ENCODE results near the gene PCBD2. TPM values are rescaled to one million over a fixed set of nuclear protein-coding genes. Genes with fewer than 3 reads are reported as not detected.
"Not testable (repeated sequence)": the region's sequence is repeated elsewhere in the genome, so short reads cannot be mapped to it uniquely, and the experiment has no call there.

The PCBD2 gene
- 15.7 to 18.5 TPM (median 15.9 TPM) in 3 replicates for total RNA-seq

- H3K27ac Mint-ChIP-seq: peak within 1 kb of the TSS; percentile 98
- TF ChIP-seq, protein P1, sequence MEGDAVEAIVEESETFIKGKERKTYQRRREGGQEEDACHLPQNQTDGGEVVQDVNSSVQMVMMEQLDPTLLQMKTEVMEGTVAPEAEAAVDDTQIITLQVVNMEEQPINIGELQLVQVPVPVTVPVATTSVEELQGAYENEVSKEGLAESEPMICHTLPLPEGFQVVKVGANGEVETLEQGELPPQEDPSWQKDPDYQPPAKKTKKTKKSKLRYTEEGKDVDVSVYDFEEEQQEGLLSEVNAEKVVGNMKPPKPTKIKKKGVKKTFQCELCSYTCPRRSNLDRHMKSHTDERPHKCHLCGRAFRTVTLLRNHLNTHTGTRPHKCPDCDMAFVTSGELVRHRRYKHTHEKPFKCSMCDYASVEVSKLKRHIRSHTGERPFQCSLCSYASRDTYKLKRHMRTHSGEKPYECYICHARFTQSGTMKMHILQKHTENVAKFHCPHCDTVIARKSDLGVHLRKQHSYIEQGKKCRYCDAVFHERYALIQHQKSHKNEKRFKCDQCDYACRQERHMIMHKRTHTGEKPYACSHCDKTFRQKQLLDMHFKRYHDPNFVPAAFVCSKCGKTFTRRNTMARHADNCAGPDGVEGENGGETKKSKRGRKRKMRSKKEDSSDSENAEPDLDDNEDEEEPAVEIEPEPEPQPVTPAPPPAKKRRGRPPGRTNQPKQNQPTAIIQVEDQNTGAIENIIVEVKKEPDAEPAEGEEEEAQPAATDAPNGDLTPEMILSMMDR (IDR thresholded peaks at IDR 0.05; ENCODE audit: unreplicated experiment): peak; percentile 74
- H3K4me1 Mint-ChIP-seq: peaks cover 18% of the 10 kb centered on the region
- no peaks in the 10 kb centered on the region for H3K9me3 Mint-ChIP-seq
- peaks cover 10% of the 10 kb centered on the region for H3K36me3 Mint-ChIP-seq
- peak within 1 kb of the TSS; percentile 93 for H3K4me3 Mint-ChIP-seq
- H3K27me3 Mint-ChIP-seq (ENCODE audit: low read depth): no peaks in the 10 kb centered on the region
- peak; percentile 78 to 90 for DNase-seq (ENCODE audit: low spot score in 2 of 2, unreplicated experiment in 2 of 2)
These were observed at the start of gene PCBD2 for GRCh38 chr5:134904610-134905245. Gene PCBD2, plus strand, starts transcription at chr5:134905131. Its CDS starts 9 bp downstream, at chr5:134905140.

GRCh38 chr5:134856465-134856864 lies 48.5 kb upstream of the PCBD2 start:
- not testable (repeated sequence) for H3K27ac Mint-ChIP-seq; H3K4me3 Mint-ChIP-seq; H3K4me1 Mint-ChIP-seq; H3K9me3 Mint-ChIP-seq; H3K27me3 Mint-ChIP-seq (ENCODE audit: low read depth); DNase-seq (ENCODE audit: low spot score in 2 of 2, unreplicated experiment in 2 of 2)
- peaks cover 24% of the 10 kb centered on the region for H3K36me3 Mint-ChIP-seq

DNA sequence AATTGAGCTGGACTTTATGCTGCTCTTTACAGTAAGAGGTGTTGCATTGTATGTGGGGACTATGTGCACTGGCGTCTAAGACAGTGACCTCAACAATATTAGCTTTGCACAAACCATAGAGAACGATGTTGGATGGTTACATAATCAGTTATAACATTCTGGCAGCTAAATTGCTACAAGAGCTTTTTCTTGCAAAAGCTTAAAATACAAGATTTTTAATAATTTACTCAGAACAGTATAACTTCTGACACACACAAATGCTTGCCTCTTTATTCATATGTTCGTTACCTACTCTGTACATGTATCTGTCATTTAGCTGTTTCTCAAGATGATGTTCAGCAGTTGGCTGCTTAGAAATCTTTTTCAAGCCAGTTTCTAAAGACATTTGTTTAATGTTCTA lies 47.5 kb upstream of the PCBD2 start:
- H3K4me3 Mint-ChIP-seq: no peak overlapping the region
- no peak overlapping the region for H3K27ac Mint-ChIP-seq
- H3K36me3 Mint-ChIP-seq: peaks cover 23% of the 10 kb centered on the region
- TF ChIP-seq, protein P1 (IDR thresholded peaks at IDR 0.05; ENCODE audit: unreplicated experiment): no peak
- H3K9me3 Mint-ChIP-seq: no peaks in the 10 kb centered on the region
- no peak for DNase-seq (ENCODE audit: low spot score in 2 of 2, unreplicated experiment in 2 of 2)
- H3K27me3 Mint-ChIP-seq (ENCODE audit: low read depth): no peaks in the 10 kb centered on the region
- no peaks in the 10 kb centered on the region for H3K4me1 Mint-ChIP-seq

GRCh38 chr5:134864707-134865106 lies 40.2 kb upstream of the PCBD2 start:
- Mint-ChIP-seq H3K27ac (no peak overlapping the region), H3K36me3 (peaks cover 12% of the 10 kb centered on the region), H3K4me3 (no peak overlapping the region), H3K4me1 (no peaks in the 10 kb centered on the region), H3K9me3 (no peaks in the 10 kb centered on the region), H3K27me3 (ENCODE audit: low read depth) (no peaks in the 10 kb centered on the region)
- DNase-seq (ENCODE audit: low spot score in 2 of 2, unreplicated experiment in 2 of 2): no peak
- TF ChIP-seq, protein P1 (IDR thresholded peaks at IDR 0.05; ENCODE audit: unreplicated experiment): no peak

GRCh38 chr5:134873494-134873893 lies 31.4 kb upstream of the PCBD2 start:
- DNase-seq (ENCODE audit: low spot score in 2 of 2, unreplicated experiment in 2 of 2): no peak
- peaks cover 5% of the 10 kb centered on the region for H3K36me3 Mint-ChIP-seq
- TF ChIP-seq, protein P1 (IDR thresholded peaks at IDR 0.05; ENCODE audit: unreplicated experiment): no peak
- peaks cover 13% of the 10 kb centered on the region for H3K4me1 Mint-ChIP-seq
- no peaks in the 10 kb centered on the region for H3K9me3 Mint-ChIP-seq
- H3K4me3 Mint-ChIP-seq: peak overlapping the region; percentile 24
- peak overlapping the region; percentile 40 for H3K27ac Mint-ChIP-seq
- no peaks in the 10 kb centered on the region for H3K27me3 Mint-ChIP-seq (ENCODE audit: low read depth)

GRCh38 chr5:134873987-134874830 lies 30.7 kb upstream of the PCBD2 start, which contains the start of gene TXNDC15:
Gene TXNDC15, plus strand, starts transcription at chr5:134874371. Its CDS starts 57 bp downstream, at chr5:134874428.
- Mint-ChIP-seq H3K27me3 (ENCODE audit: low read depth) (no peaks in the 10 kb centered on the region), H3K36me3 (peaks cover 5% of the 10 kb centered on the region), H3K9me3 (no peaks in the 10 kb centered on the region), H3K4me1 (peaks cover 13% of the 10 kb centered on the region), H3K27ac (peak within 1 kb of the TSS; percentile 97), H3K4me3 (peak within 1 kb of the TSS; percentile 94)
- TF ChIP-seq, protein P1 (IDR thresholded peaks at IDR 0.05; ENCODE audit: unreplicated experiment): no peak
- peak; percentile 68 to 87 for DNase-seq (ENCODE audit: low spot score in 2 of 2, unreplicated experiment in 2 of 2)

Data from mesothelial cell of epicardium (in vitro differentiated cells).